AG09309 (cell line): ENCODE data around the gene BANK1.

Source experiments
- DNase-seq: peaks from one replicate; pipeline ENCODE4 v3.0.0-alpha.2; 2010; ENCODE audit warnings: low read depth
- H3K4me3 ChIP-seq: 2 replicates; pipeline ENCODE4 v1.5.1; 2011; ENCODE audit warnings: mild to moderate bottlenecking, low read depth, low read length, moderate library complexity; ENCODE audit not compliant: control insufficient read depth
- CTCF ChIP-seq: IDR thresholded peaks from 2 replicates; pipeline ENCODE4 v1.5.1; 2011; ENCODE audit warnings: mild to moderate bottlenecking, low read depth, low read length, inconsistent platforms; ENCODE audit not compliant: insufficient read depth, control insufficient read depth; ENCODE audit errors: missing control alignments

BANK1 gene

DNA sequence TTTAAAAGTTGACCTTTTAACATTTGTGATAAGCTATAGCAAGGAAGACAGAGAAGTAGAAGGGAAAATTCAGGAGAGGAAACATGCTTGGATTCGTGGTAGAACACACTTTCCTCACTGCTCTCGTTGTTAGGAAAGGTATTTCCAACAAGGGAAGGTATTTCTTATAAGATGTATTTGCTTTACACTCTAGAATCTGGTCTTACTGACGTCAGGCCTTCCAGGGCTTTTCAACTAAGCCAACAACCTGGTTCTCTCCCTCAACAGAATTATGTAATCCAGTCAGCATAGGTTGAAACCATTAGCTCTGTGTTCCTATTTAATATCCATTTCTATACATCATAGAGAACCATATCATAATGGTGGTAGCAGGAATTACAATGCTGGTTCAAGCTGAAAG lies 312.8 kb downstream of the BANK1 start:
- no peak overlapping the region for H3K4me3 ChIP-seq
- DNase-seq, result no peak
- TF ChIP-seq CTCF, result no peak

- no peak overlapping the region for H3K4me3 ChIP-seq
- no peak for TF ChIP-seq CTCF
- no peak for DNase-seq
These were observed 313.7 kb downstream of the BANK1 start for GRCh38 chr4:102104278-102104677.

- no peak for TF ChIP-seq CTCF
- H3K4me3 ChIP-seq, result no peak overlapping the region
- no peak for DNase-seq
These were observed 315.5 kb downstream of the BANK1 start for GRCh38 chr4:102105983-102106382.

DNA sequence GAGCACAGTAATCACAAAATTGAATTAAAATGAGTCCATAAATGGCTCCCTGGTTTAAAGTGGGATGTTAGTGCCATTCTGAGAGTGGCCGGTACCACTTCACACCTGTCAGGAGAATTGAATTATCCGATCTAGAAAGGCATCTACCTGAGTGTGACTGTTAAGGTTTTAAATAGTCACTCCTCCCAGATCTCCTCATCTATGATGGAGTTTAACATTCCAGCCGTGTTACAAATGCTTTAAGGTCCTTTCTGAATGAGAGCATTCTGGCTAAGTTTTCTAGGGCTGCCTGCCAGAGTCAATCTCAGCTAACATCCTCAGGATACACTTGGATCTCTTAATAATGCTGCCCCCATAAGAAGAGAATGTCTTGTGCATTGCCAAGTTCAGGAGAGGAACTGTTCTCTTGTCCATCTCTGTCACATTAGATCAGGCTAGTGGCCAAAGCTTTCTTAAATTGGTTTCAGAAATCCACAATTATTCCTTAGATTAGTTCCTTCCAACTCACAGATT lies 323.6 kb downstream of the BANK1 start:
- DNase-seq, result no peak
- no peak for TF ChIP-seq CTCF
- no peak overlapping the region for H3K4me3 ChIP-seq

GRCh38 chr4:102116121-102116520 lies 325.6 kb downstream of the BANK1 start:
- TF ChIP-seq CTCF, result no peak
- H3K4me3 ChIP-seq, result no peak overlapping the region
- DNase-seq, result no peak

GRCh38 chr4:102120846-102121245 lies 330.3 kb downstream of the BANK1 start:
- TF ChIP-seq CTCF, result no peak
- H3K4me3 ChIP-seq, result no peak overlapping the region

More at GRCh38 chr4:102120846-102121245, 330.3 kb downstream of the BANK1 start:
- DNase-seq, result no peak
